Activated CD4-positive, alpha-beta memory T cell treated with anti-CD3 and anti-CD28 coated beads, Interleukin-2, amount 10 ng/mL, durations not matched to agents 7 days and 5 days (primary cell): ENCODE results near the gene FXYD1. TPM values are rescaled to one million over a fixed set of nuclear protein-coding genes. Genes with fewer than 3 reads are reported as not detected.
"Not testable (repeated sequence)": the region's sequence is repeated elsewhere in the genome, so short reads cannot be mapped to it uniquely, and the experiment has no call there.

Experiments used
- CTCF ChIA-PET: fragments of 350-600 bp; sonication (Branson Sonifier 250); formaldehyde crosslinking; loops from one replicate; lab custom pipeline; 2021; ENCODE audit warnings: antibody characterized with exemption, inconsistent platforms; lab: Charles Lee
- POLR2A ChIA-PET: fragments of 350-600 bp; sonication (Branson Sonifier 250); formaldehyde crosslinking; loops from one replicate; lab custom pipeline; 2021; ENCODE audit warnings: antibody characterized with exemption; lab: Charles Lee
- DNase-seq: peaks from one replicate; pipeline ENCODE4 v3.0.0-alpha.2; 2020
- H3K27ac Mint-ChIP-seq: one replicate; pipeline ENCODE4 v1.8.0; 2021; ENCODE audit warnings: mild to moderate bottlenecking, mixed read lengths
- H3K27me3 Mint-ChIP-seq: one replicate; pipeline ENCODE4 v1.8.0; 2021; ENCODE audit warnings: mixed read lengths
- H3K36me3 Mint-ChIP-seq: one replicate; pipeline ENCODE4 v1.8.0; 2021; ENCODE audit warnings: low read depth, mixed read lengths
- H3K4me1 Mint-ChIP-seq: one replicate; pipeline ENCODE4 v1.8.0; 2021; ENCODE audit warnings: mixed read lengths
- H3K4me3 Mint-ChIP-seq: one replicate; pipeline ENCODE4 v1.8.0; 2021; ENCODE audit warnings: mild to moderate bottlenecking, mixed read lengths
- H3K9me3 Mint-ChIP-seq: one replicate; pipeline ENCODE4 v1.8.0; 2021; ENCODE audit warnings: mixed read lengths
- total RNA-seq, 2 experiments: library from RNA; stranded (reverse); gene quantifications; one replicate each; pipeline ENCODE4 v1.2.3, GENCODE V29; 2021

The FXYD1 gene
- total RNA-seq, 2 experiments from 2014 or later: 3.3 to 3.6 TPM

GRCh38 chr19:35100588-35101533 is 37.8 kb upstream of the FXYD1 start:
- Mint-ChIP-seq H3K27me3 (no peaks in the 10 kb centered on the region), H3K4me1 (no peaks in the 10 kb centered on the region), H3K27ac (no peak overlapping the region), H3K9me3 (no peaks in the 10 kb centered on the region), H3K36me3 (no peaks in the 10 kb centered on the region), H3K4me3 (no peak overlapping the region)
- POLR2A ChIA-PET: no interaction called here
- no peak for DNase-seq
- CTCF ChIA-PET: no interaction called here

GRCh38 chr19:35101949-35102348 is 36.7 kb upstream of the FXYD1 start:
- CTCF ChIA-PET, H3K27me3 Mint-ChIP-seq, H3K4me3 Mint-ChIP-seq, H3K4me1 Mint-ChIP-seq, H3K9me3 Mint-ChIP-seq, H3K36me3 Mint-ChIP-seq, POLR2A ChIA-PET, H3K27ac Mint-ChIP-seq, DNase-seq: not testable (repeated sequence)

GRCh38 chr19:35103614-35104013 is 35.0 kb upstream of the FXYD1 start:
- H3K36me3 Mint-ChIP-seq, POLR2A ChIA-PET, CTCF ChIA-PET, H3K9me3 Mint-ChIP-seq, H3K4me1 Mint-ChIP-seq, H3K4me3 Mint-ChIP-seq, DNase-seq, H3K27me3 Mint-ChIP-seq, H3K27ac Mint-ChIP-seq: not testable (repeated sequence)

- H3K9me3 Mint-ChIP-seq: peaks cover 7% of the 10 kb centered on the region
- H3K36me3 Mint-ChIP-seq: no peaks in the 10 kb centered on the region
- no peak overlapping the region for H3K27ac Mint-ChIP-seq
- peaks cover 5% of the 10 kb centered on the region for H3K4me1 Mint-ChIP-seq
- H3K27me3 Mint-ChIP-seq: no peaks in the 10 kb centered on the region
- ChIA-PET POLR2A (no interaction called here), CTCF (no interaction called here)
- no peak overlapping the region for H3K4me3 Mint-ChIP-seq
- DNase-seq: no peak
Measured at GRCh38 chr19:35104361-35104760, 34.3 kb upstream of the FXYD1 start.

- no peaks in the 10 kb centered on the region for H3K36me3 Mint-ChIP-seq
- DNase-seq: no peak
- H3K9me3 Mint-ChIP-seq: peaks cover 7% of the 10 kb centered on the region
- CTCF ChIA-PET: no interaction called here
- no peak overlapping the region for H3K27ac Mint-ChIP-seq
- H3K4me3 Mint-ChIP-seq: no peak overlapping the region
- H3K4me1 Mint-ChIP-seq: peaks cover 5% of the 10 kb centered on the region
- POLR2A ChIA-PET: no interaction called here
- no peaks in the 10 kb centered on the region for H3K27me3 Mint-ChIP-seq
Measured at GRCh38 chr19:35105047-35105410, 33.6 kb upstream of the FXYD1 start.

- Mint-ChIP-seq H3K36me3 (no peaks in the 10 kb centered on the region), H3K4me3 (no peak overlapping the region), H3K9me3 (peaks cover 7% of the 10 kb centered on the region), H3K27ac (no peak overlapping the region), H3K4me1 (peaks cover 5% of the 10 kb centered on the region), H3K27me3 (no peaks in the 10 kb centered on the region)
- ChIA-PET POLR2A (no interaction called here), CTCF (no interaction called here)
- no peak for DNase-seq
Measured at GRCh38 chr19:35105411-35106290, 33.0 kb upstream of the FXYD1 start.

GRCh38 chr19:35106291-35106583 is 32.4 kb upstream of the FXYD1 start:
- CTCF ChIA-PET: interaction anchor here (1.1 kb wide), 1 partner anchor 15 kb away, joined by 3 read pairs; no protein-coding TSS in a partner anchor
- POLR2A ChIA-PET: no interaction called here
- Mint-ChIP-seq H3K27me3 (no peaks in the 10 kb centered on the region), H3K27ac (no peak overlapping the region), H3K9me3 (peaks cover 7% of the 10 kb centered on the region), H3K36me3 (no peaks in the 10 kb centered on the region), H3K4me1 (peaks cover 5% of the 10 kb centered on the region), H3K4me3 (no peak overlapping the region)
- DNase-seq: no peak

GRCh38 chr19:35106898-35107541 is 31.6 kb upstream of the FXYD1 start:
- no peak for DNase-seq
- Mint-ChIP-seq H3K9me3 (peaks cover 7% of the 10 kb centered on the region), H3K4me3 (no peak overlapping the region), H3K27me3 (no peaks in the 10 kb centered on the region), H3K27ac (no peak overlapping the region), H3K36me3 (no peaks in the 10 kb centered on the region), H3K4me1 (peaks cover 5% of the 10 kb centered on the region)
- CTCF ChIA-PET: interaction anchor here (1.1 kb wide), 1 partner anchor 16 kb away, joined by 3 read pairs; no protein-coding TSS in a partner anchor
- POLR2A ChIA-PET: no interaction called here

- Mint-ChIP-seq H3K4me1 (peaks cover 5% of the 10 kb centered on the region), H3K36me3 (no peaks in the 10 kb centered on the region), H3K27me3 (no peaks in the 10 kb centered on the region), H3K4me3 (no peak overlapping the region), H3K9me3 (peaks cover 7% of the 10 kb centered on the region), H3K27ac (no peak overlapping the region)
- no peak for DNase-seq
- ChIA-PET CTCF (interaction anchor here (1.1 kb wide), 1 partner anchor 17 kb away, joined by 3 read pairs; no protein-coding TSS in a partner anchor), POLR2A (interaction anchor here (0.6 kb wide), 1 partner anchor 362 kb away, joined by 3 read pairs; no protein-coding TSS in a partner anchor)
Measured at GRCh38 chr19:35107545-35107944, 31.1 kb upstream of the FXYD1 start.

GRCh38 chr19:35108730-35109129 is 29.9 kb upstream of the FXYD1 start:
- no peak overlapping the region for H3K4me3 Mint-ChIP-seq
- no peak for DNase-seq
- peaks cover 7% of the 10 kb centered on the region for H3K9me3 Mint-ChIP-seq
- no peaks in the 10 kb centered on the region for H3K27me3 Mint-ChIP-seq
- H3K27ac Mint-ChIP-seq: no peak overlapping the region
- peaks cover 5% of the 10 kb centered on the region for H3K4me1 Mint-ChIP-seq
- CTCF ChIA-PET: no interaction called here
- H3K36me3 Mint-ChIP-seq: no peaks in the 10 kb centered on the region
- POLR2A ChIA-PET: no interaction called here

- no peaks in the 10 kb centered on the region for H3K36me3 Mint-ChIP-seq
- H3K9me3 Mint-ChIP-seq: peaks cover 7% of the 10 kb centered on the region
- DNase-seq: no peak
- POLR2A ChIA-PET: no interaction called here
- CTCF ChIA-PET: no interaction called here
- no peak overlapping the region for H3K4me3 Mint-ChIP-seq
- H3K27ac Mint-ChIP-seq: no peak overlapping the region
- no peaks in the 10 kb centered on the region for H3K27me3 Mint-ChIP-seq
- H3K4me1 Mint-ChIP-seq: peaks cover 7% of the 10 kb centered on the region
Measured at GRCh38 chr19:35109395-35110112, 29.1 kb upstream of the FXYD1 start.

- peaks cover 8% of the 10 kb centered on the region for H3K4me1 Mint-ChIP-seq
- POLR2A ChIA-PET: no interaction called here
- H3K27me3 Mint-ChIP-seq: no peaks in the 10 kb centered on the region
- no peak overlapping the region for H3K27ac Mint-ChIP-seq
- peaks cover 7% of the 10 kb centered on the region for H3K9me3 Mint-ChIP-seq
- H3K36me3 Mint-ChIP-seq: no peaks in the 10 kb centered on the region
- no peak overlapping the region for H3K4me3 Mint-ChIP-seq
- no peak for DNase-seq
- CTCF ChIA-PET: no interaction called here
Measured at GRCh38 chr19:35110974-35111373, 27.6 kb upstream of the FXYD1 start.
